Measurements from ENCODE around the gene GAST. TPM values are rescaled to one million over a fixed set of nuclear protein-coding genes. Genes with fewer than 3 reads are reported as not detected.

GAST gene
- total and polyA plus RNA-seq, 9 of the 15 experiments (the other 6 are each of a cell fraction or from before 2014, with no cell fraction given), result not detected

DNA sequence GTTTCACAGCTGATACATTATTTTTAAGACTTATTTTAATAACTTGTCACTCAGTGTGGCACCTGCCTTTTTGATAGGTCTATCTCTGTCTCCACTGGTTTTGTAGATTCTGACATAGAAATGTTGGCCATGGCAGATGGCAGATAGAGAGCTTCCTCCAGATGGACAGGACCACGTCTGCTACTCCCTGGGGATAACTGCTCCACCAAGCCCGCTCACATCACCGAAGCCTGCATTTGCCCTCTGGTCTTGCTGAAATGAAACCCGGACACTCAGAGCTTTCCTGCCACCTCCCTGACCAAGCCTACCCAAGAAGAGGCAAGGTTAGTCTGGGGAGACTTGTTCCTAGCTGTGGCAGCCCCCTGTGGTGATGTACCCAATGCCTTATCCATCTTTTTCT is 38.7 kb downstream of the GAST start:
- no TSS peak for BruUV-seq (replicated peaks)
- no peak for ATAC-seq
- in situ Hi-C loops (cut with MboI), result no loop called here
- Histone ChIP-seq H3K4me2 (ENCODE audit: insufficient read depth, low read length) (no peak overlapping the region), H3K9me3 (replicated peaks; ENCODE audit: control insufficient read depth, insufficient read depth, low read depth, low read length) (no peaks in the 10 kb centered on the region), H3K4me3 (no peak overlapping the region), H4K20me1 (replicated peaks; ENCODE audit: control insufficient read depth, insufficient read depth, low read length) (no peaks in the 10 kb centered on the region), H3K9ac (ENCODE audit: insufficient read depth in 1 of 2, low read depth in 2 of 2, low read length in 2 of 2) (no peak overlapping the region), H3K27me3 (ENCODE audit: control insufficient read depth in 2 of 2, insufficient read depth in 2 of 2, low read length in 2 of 2) (peaks cover 0 to 5% of the 10 kb centered on the region in 2 experiments; a peak in 1 of 5 replicates), H3K9me1 (ENCODE audit: control insufficient read depth, insufficient read depth, low read length) (peaks cover 6% of the 10 kb centered on the region), H3K79me2 (ENCODE audit: control insufficient read depth, insufficient read depth, low read length) (no peaks in the 10 kb centered on the region), H2AFZ (ENCODE audit: low read depth, low read length) (no peak overlapping the region), H3K27ac (ENCODE audit: extremely low read depth, low read depth, low read length) (no peak overlapping the region), H3K36me3 (ENCODE audit: control insufficient read depth, insufficient read depth, low read length) (peaks cover 24% of the 10 kb centered on the region; the same call in 2 of the 3 replicates), H3K4me1 (replicated peaks in 1 of 2; ENCODE audit: control insufficient read depth in 2 of 2, insufficient read depth in 2 of 2, low read length in 2 of 2) (peaks cover 0 to 3% of the 10 kb centered on the region in 2 experiments; a peak in 2 of 5 replicates)
- intact Hi-C loops (cut with micrococcal nuclease), result no loop called here
- no peak for DNase-seq (ENCODE audit: extremely low read depth in 1 of 4, low spot score in 3 of 4)
- CTCF ChIA-PET (ENCODE audit: low intra/inter-chr PET ratio), result no interaction called here
- no peak for TF ChIP-seq PATZ1 (CRISPR knock-in tag; IDR thresholded peaks at IDR 0.05; ENCODE audit: borderline replicate concordance)
- no peak for TF ChIP-seq FOXO4 (CRISPR knock-in tag; IDR thresholded peaks at IDR 0.05)
- no peak for TF ChIP-seq ATF7 (IDR thresholded peaks at IDR 0.05)
- TF ChIP-seq, protein P1, sequence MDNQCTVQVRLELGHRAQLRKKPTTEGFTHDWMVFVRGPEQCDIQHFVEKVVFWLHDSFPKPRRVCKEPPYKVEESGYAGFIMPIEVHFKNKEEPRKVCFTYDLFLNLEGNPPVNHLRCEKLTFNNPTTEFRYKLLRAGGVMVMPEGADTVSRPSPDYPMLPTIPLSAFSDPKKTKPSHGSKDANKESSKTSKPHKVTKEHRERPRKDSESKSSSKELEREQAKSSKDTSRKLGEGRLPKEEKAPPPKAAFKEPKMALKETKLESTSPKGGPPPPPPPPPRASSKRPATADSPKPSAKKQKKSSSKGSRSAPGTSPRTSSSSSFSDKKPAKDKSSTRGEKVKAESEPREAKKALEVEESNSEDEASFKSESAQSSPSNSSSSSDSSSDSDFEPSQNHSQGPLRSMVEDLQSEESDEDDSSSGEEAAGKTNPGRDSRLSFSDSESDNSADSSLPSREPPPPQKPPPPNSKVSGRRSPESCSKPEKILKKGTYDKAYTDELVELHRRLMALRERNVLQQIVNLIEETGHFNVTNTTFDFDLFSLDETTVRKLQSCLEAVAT (IDR thresholded peaks at IDR 0.05), result no peak
- TF ChIP-seq MED1 (CRISPR knock-in tag; IDR thresholded peaks at IDR 0.05; ENCODE audit: borderline replicate concordance), result no peak
- TF ChIP-seq STAT5B (CRISPR knock-in tag; IDR thresholded peaks at IDR 0.05), result no peak
- TF ChIP-seq BACH1 (tag; IDR thresholded peaks at IDR 0.05), result no peak
- FAIRE-seq, result no peak
- 29% methylated on average over 4 of the region's 4 CpGs for WGBS (ENCODE audit: insufficient coverage, low coverage, missing lambda C conversion rate)
- POLR2A ChIA-PET, result interaction anchor here (0.8 to 1.9 kb wide), 6 partner anchors 10 to 187 kb away, joined by 3 to 5 read pairs (median 4); partner anchors contain the start of genes EIF1 and KLHL11
